Coronary artery (tissue), 2 donors: ENCODE results near the gene RSPO1.
A peak's percentile ranks its signal among the peaks of the same experiment; 100 is the strongest.
"Not testable (repeated sequence)": the region's sequence is repeated elsewhere in the genome, so short reads cannot be mapped to it uniquely, and the experiment has no call there.

Experiments used
- DNase-seq: peaks from one replicate; pipeline ENCODE4 v3.0.0-alpha.2; 2017; ENCODE audit warnings: low spot score
- H3K27ac ChIP-seq, 2 donors: fragments of 200-600 bp; sonication (generic); one replicate each; pipeline ENCODE4 v1.5.1; 2016 to 2019
- H3K4me3 ChIP-seq: fragments of 200-600 bp; sonication (generic); 2 replicates; pipeline ENCODE4 v1.5.1; 2016; ENCODE audit warnings: mild to moderate bottlenecking, moderate library complexity
- TF ChIP-seq, protein P1 (sequence below): fragments of 200-600 bp; sonication (generic); IDR thresholded peaks from one replicate; pipeline ENCODE4 v1.5.1; 2019; ENCODE audit warnings: antibody characterized with exemption

The RSPO1 gene, protein sequence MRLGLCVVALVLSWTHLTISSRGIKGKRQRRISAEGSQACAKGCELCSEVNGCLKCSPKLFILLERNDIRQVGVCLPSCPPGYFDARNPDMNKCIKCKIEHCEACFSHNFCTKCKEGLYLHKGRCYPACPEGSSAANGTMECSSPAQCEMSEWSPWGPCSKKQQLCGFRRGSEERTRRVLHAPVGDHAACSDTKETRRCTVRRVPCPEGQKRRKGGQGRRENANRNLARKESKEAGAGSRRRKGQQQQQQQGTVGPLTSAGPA

DNA sequence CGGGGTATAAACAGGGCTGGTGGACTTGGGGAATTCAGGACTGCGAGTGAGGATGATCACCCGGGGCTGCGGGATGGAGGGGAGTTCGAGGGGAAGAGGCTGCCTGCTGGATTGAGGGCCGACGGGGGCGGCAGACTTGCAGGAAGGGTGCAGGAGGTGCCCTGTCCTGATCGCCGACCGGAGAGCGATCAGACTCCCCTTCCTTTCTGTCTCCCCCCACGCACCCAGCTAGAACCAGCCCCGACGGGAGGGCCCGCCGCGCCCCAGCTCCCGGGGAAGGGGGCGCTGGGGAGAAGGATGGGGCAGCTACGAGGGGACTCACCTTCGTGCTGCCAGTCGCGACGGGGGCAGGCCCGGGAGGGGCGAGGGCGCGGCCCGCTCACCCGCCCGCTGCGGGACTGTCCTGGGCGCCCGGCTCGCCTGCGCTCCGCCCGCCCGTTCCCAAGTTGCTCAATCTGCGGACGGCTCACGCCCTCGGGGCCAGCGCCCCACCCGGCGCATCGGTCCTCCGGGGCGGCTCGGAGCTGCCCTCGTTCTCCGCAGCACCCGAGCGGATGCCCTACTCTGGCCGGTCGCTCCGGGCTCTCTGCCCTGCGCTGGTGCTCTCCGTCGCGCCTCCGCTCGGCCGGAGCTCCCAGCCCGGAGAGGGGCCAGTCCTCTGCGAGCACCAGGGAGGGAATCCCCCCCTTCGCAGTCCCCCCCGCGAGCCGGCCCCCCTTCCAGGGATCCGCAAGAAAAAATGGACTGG is at the start of gene RSPO1:
TSS of gene RSPO1 (minus strand) at position 649 of the 748 bp plus-strand sequence. CDS start 5,231 bp downstream, outside the sequence.
- TF ChIP-seq, protein P1, sequence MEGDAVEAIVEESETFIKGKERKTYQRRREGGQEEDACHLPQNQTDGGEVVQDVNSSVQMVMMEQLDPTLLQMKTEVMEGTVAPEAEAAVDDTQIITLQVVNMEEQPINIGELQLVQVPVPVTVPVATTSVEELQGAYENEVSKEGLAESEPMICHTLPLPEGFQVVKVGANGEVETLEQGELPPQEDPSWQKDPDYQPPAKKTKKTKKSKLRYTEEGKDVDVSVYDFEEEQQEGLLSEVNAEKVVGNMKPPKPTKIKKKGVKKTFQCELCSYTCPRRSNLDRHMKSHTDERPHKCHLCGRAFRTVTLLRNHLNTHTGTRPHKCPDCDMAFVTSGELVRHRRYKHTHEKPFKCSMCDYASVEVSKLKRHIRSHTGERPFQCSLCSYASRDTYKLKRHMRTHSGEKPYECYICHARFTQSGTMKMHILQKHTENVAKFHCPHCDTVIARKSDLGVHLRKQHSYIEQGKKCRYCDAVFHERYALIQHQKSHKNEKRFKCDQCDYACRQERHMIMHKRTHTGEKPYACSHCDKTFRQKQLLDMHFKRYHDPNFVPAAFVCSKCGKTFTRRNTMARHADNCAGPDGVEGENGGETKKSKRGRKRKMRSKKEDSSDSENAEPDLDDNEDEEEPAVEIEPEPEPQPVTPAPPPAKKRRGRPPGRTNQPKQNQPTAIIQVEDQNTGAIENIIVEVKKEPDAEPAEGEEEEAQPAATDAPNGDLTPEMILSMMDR, result no peak
- H3K27ac ChIP-seq, result no peak within 1 kb of the TSS
- peak within 1 kb of the TSS; percentile 67 for H3K4me3 ChIP-seq
- DNase-seq, result no peak

DNA sequence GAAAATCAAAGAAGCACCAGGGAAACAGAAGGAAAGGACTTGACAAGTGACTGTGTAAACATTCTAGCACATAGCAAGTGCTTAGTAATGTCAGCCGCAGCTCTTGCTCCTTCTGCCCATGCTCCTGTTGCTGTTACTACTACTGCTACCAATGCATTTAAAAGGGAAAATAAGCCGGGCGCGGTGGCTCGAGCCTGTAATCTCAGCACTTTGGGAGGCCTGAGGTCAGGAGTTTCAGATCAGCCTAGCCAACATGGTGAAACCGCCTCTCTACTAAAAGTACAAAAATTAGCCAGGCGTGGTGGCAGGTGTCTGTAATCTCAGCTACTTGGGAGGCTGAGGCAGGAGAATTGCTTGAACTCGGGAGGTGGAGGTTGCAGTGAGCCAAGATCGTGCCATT is 49.5 kb upstream of the RSPO1 start:
- not testable (repeated sequence) for DNase-seq

DNA sequence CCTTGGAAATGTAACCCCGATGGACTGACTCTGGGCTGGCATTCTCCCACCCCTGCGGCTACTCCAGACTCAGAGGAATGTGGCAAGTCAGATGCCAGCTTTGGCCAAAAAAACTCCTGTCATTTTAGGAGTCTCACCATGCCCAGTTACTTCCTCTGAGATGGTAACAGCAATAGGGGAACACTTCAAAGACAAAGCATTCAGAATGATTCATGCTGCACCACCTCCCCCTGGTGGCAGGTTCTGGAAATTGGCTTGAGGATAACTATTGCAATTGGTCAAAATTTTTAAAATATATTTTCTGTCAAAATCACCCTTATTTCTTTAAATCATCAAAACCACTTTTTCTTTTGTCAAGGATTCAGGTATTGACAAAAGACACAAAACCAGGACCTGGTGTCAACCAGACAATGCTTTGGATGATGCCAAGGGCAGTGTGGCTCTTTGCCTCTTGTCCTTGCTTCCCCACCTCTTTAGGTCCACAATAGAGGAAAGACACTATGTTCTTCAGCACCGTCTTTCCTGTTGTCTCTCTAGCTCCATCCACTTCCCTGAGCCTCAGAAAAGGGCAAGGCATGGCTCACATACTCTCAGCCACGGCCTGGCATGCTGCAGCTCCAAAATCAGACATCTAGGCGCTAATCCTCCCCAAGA is 47.8 kb upstream of the RSPO1 start:
- DNase-seq, result no peak
- H3K27ac ChIP-seq, result peak overlapping the region in 1 of 2 donors; percentile 20
- no peak overlapping the region for H3K4me3 ChIP-seq
- TF ChIP-seq, protein P1, result peak; percentile 68

More for the DNA sequence above, 49.5 kb upstream of the RSPO1 start:
- H3K4me3 ChIP-seq, H3K27ac ChIP-seq: not testable (repeated sequence)

DNA sequence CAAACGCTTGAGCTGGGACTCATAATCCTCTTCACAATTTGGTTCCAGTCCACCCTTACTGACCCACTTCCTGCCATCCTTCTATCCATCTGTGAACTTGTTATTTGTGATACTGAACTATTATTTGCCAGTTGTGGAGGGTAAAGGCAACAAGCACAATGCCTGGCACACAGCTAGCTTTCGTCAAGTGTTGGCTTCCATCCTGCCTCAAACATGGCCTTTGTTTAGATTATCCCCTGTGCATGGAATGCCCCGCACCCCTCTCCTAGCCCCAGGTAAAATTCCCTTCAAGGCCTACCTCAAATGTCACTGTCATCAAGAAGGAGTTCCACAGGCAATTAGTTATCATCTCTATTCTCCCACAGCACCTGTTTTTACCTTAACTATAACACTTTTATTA is 46.2 kb upstream of the RSPO1 start:
- TF ChIP-seq, protein P1, result no peak
- no peak overlapping the region for H3K27ac ChIP-seq

DNA sequence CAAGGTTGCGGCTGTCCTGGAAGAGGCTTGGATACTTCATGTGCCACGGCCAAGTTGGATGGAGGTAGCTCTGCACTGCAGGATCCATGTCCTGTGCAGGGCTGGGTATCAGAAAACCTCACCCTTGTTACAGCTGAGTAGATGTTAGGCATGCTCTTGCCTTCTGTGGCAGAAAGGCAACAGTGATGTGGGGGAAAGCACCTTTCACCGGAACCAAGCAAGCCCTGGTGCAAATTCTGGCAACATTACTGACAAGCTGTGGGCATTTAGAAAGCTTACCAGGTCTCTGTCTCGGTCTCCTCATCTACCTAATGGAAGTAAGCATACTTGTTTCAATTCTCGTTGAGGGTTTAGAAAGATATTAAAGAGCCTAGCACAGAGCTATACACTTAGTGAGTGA is 43.1 kb upstream of the RSPO1 start:
- no peak overlapping the region for H3K27ac ChIP-seq

More for the DNA sequence above, 46.2 kb upstream of the RSPO1 start:
- no peak overlapping the region for H3K4me3 ChIP-seq
- DNase-seq, result no peak

DNA sequence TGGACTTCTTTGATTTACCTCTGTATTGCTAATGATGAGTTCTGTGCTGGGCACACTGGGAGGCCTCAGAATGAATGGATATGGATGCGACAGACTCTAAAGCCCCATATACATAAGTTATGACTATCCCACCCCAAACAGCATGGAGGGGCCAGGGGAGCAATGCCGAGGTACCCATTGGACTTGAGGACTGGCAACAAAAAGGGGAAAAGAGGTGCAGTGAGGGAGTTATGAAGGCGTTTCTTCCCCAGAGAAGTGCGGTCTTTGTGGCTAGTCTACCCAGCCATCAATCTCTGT is 42.4 kb upstream of the RSPO1 start:
- Histone ChIP-seq H3K27ac (no peak overlapping the region), H3K4me3 (no peak overlapping the region)
- TF ChIP-seq, protein P1, result no peak
- DNase-seq, result no peak

More for the DNA sequence above, 43.1 kb upstream of the RSPO1 start:
- TF ChIP-seq, protein P1, result no peak
- no peak for DNase-seq
- no peak overlapping the region for H3K4me3 ChIP-seq

DNA sequence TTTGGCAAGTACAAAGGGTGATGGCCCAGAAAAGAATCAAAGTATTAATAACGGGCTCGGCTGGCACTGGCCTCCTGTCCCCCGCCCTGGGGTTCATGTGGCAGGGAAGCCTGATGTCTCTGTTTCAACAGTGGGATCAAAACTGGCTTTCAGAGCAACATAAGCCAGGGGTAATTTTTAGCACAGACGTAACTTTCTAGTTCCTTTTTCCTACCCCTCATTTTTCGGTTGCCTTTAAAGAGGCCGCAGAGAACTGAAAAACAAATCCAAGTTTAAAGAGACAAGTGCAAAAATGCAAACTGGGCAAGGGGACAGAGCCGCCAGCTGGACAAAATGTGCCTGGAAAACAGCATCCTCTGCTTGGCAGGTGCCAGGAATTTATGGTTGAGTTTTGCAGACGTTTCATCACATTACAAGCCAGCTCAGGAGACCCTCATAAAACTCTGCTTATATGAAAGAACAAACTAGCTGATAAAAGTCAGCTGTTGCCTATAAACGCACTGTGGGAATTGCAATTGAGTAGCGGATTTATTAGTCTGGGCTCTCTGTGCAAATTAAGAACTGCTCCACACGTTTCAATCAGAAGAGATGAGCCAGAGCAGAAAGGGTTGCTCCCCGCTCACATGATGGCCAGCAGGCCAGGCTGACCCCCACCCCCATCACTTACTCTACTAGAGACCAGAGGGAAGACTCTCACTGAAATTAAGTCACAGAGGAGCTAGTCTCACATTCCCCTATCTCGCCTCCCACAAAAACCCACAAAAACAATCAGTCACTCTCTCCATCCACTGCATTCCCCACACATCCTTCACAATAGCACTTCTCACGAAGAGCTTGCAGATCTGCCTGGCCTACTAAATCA is 41.8 kb upstream of the RSPO1 start:
- TF ChIP-seq, protein P1, result no peak
- H3K27ac ChIP-seq, result peak overlapping the region in 1 of 2 donors; percentile 30
- no peak overlapping the region for H3K4me3 ChIP-seq
- DNase-seq, result no peak
